Natural killer cell (primary cell): ENCODE measurements around the gene GALNT5. TPM values are rescaled to one million over a fixed set of nuclear protein-coding genes. Genes with fewer than 3 reads are reported as not detected.

Experiments used
- ATAC-seq, 3 donors: fragments of 150-1000 bp in 2 of 3; fragments of 200-7000 bp in 1 of 3; cut with Tn5 transposase; 1 replicate in 1 of 3; 2 replicates in 2 of 3; pipeline ENCODE4 v1.10.0; 2021; ENCODE audit warnings: mild to moderate bottlenecking in 2 of 3, moderate library complexity in 2 of 3
- DNase-seq, 2 donors: peaks; one replicate each; pipeline versions ENCODE4 v3.0.0 to v3.0.0-alpha.2; 2013 to 2021; ENCODE audit warnings: mixed read lengths in 1 of 2
- H3K27ac ChIP-seq: one replicate; pipeline ENCODE4 v1.5.1; 2013; ENCODE audit warnings: mild to moderate bottlenecking, low read length
- H3K27me3 ChIP-seq: one replicate; pipeline ENCODE4 v1.6.1; 2013; ENCODE audit warnings: low read length; ENCODE audit not compliant: control insufficient read depth, insufficient read depth
- H3K36me3 ChIP-seq: one replicate; pipeline ENCODE4 v1.6.1; 2013; ENCODE audit warnings: low read length; ENCODE audit not compliant: control insufficient read depth, insufficient read depth
- H3K4me1 ChIP-seq: one replicate; pipeline ENCODE4 v1.6.1; 2013; ENCODE audit warnings: low read length; ENCODE audit not compliant: control insufficient read depth, insufficient read depth
- H3K4me3 ChIP-seq: one replicate; pipeline ENCODE4 v1.5.1; 2013; ENCODE audit warnings: low read length
- H3K9me3 ChIP-seq: one replicate; pipeline ENCODE4 v1.6.1; 2013; ENCODE audit warnings: low read length; ENCODE audit not compliant: control insufficient read depth, insufficient read depth
- H3K27ac Mint-ChIP-seq, 2 donors: one replicate each; pipeline ENCODE4 v1.8.0; 2022; ENCODE audit warnings: mild to moderate bottlenecking in 2 of 2, mixed read lengths in 2 of 2, moderate library complexity in 1 of 2
- H3K27me3 Mint-ChIP-seq, 2 donors: one replicate each; pipeline ENCODE4 v1.8.0; 2022; ENCODE audit warnings: low read depth in 2 of 2, mixed read lengths in 2 of 2
- H3K36me3 Mint-ChIP-seq: one replicate; pipeline ENCODE4 v1.8.0; 2022; ENCODE audit warnings: mixed read lengths
- H3K4me1 Mint-ChIP-seq, 2 donors: one replicate each; pipeline ENCODE4 v1.8.0; 2022; ENCODE audit warnings: mixed read lengths in 2 of 2
- H3K4me3 Mint-ChIP-seq: one replicate; pipeline ENCODE4 v1.8.0; 2022; ENCODE audit warnings: mild to moderate bottlenecking, moderate library complexity, mixed read lengths
- H3K9me3 Mint-ChIP-seq, 2 donors: one replicate each; pipeline ENCODE4 v1.8.0; 2022; ENCODE audit warnings: mixed read lengths in 2 of 2
- WGBS: methylation state at CpG from one replicate; pipeline ENCODE4 v1.1.7; 2013; ENCODE audit warnings: missing lambda C conversion rate; ENCODE audit not compliant: insufficient coverage; 5-methylcytosine and 5-hydroxymethylcytosine counted together
- intact Hi-C: fragments of 100-400 bp; cut with micrococcal nuclease; formaldehyde crosslinking; loops from one replicate; pipeline ENCODE4 v1.14.2; 2022
- total RNA-seq, 4 donors: library from RNA; stranded (reverse); fragments of 120-200 nt in 1 of 4; gene quantifications; one replicate each; pipeline versions ENCODE4 v1.2.3 to v1.2.4, GENCODE V29; 2013 to 2022
- TF ChIP-seq, protein P1 (sequence below): fragments of 200-600 bp; IDR thresholded peaks from one replicate; pipeline ENCODE4 v1.8.0; 2022; ENCODE audit warnings: antibody characterized with exemption

Gene GALNT5
- total RNA-seq, 3 donors from 2014 or later (not counting 1 experiment from before 2014, with no cell fraction given) = not detected

DNA sequence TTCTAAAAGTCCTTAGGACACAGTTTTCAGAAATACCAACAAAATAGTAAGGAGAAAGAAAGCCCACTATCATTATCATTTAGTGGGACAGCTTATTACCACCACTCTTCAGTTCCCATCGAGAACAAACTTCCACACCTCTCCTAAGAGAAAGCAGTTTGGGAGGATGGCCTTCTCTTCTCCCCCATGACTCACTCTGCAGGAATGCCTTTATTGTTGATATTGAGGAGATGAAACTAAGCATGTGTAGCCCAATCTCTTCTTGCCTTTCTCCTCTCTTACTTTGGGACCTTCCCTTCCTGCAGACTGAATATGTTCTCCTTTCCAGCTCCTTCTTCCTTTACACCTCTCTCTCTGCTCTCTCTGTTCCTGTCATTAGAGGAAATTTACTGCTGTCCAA, 98.1 kb downstream of the GALNT5 start:
- H3K9me3 ChIP-seq = no peaks in the 10 kb centered on the region
- intact Hi-C loops = no loop called here
- no peaks in the 10 kb centered on the region for H3K27me3 ChIP-seq
- Mint-ChIP-seq H3K4me3 (no peak overlapping the region), H3K36me3 (no peaks in the 10 kb centered on the region), H3K4me1 (peaks cover 20 to 29% of the 10 kb centered on the region in 2 donors), H3K9me3 (peaks cover 0 to 2% of the 10 kb centered on the region in 2 donors), H3K27me3 (no peaks in the 10 kb centered on the region), H3K27ac (no peak overlapping the region)
- ATAC-seq = no peak
- WGBS = no CpG with 5 or more reads among the region's 1 CpG
- H3K27ac ChIP-seq = no peak overlapping the region
- H3K4me1 ChIP-seq = no peaks in the 10 kb centered on the region
- TF ChIP-seq, protein P1, sequence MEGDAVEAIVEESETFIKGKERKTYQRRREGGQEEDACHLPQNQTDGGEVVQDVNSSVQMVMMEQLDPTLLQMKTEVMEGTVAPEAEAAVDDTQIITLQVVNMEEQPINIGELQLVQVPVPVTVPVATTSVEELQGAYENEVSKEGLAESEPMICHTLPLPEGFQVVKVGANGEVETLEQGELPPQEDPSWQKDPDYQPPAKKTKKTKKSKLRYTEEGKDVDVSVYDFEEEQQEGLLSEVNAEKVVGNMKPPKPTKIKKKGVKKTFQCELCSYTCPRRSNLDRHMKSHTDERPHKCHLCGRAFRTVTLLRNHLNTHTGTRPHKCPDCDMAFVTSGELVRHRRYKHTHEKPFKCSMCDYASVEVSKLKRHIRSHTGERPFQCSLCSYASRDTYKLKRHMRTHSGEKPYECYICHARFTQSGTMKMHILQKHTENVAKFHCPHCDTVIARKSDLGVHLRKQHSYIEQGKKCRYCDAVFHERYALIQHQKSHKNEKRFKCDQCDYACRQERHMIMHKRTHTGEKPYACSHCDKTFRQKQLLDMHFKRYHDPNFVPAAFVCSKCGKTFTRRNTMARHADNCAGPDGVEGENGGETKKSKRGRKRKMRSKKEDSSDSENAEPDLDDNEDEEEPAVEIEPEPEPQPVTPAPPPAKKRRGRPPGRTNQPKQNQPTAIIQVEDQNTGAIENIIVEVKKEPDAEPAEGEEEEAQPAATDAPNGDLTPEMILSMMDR = no peak
- DNase-seq = no peak
- no peaks in the 10 kb centered on the region for H3K36me3 ChIP-seq
- H3K4me3 ChIP-seq = no peak overlapping the region

DNA sequence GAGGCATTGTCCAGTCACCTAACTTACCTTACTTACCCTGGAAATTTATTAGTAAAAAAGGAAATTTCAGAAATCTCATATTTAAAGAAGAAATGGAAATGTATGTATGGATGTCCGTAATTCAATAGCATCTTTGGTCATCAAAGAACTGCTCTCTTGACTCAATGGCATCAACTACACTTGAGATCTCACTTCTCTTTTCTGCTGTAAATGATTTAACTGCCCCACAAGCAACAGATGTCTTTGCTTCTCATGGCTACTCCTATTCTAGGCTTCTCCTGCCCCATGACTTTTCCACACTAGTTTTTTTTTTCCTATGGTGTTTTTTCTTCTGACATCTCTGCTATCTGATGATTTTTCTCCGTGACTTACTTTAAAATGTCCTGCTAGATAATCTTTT, 102.1 kb downstream of the GALNT5 start:
- Histone ChIP-seq H3K4me3 (no peak overlapping the region), H3K9me3 (peaks cover 8% of the 10 kb centered on the region), H3K27ac (no peak overlapping the region), H3K27me3 (no peaks in the 10 kb centered on the region), H3K4me1 (peaks cover 4% of the 10 kb centered on the region), H3K36me3 (no peaks in the 10 kb centered on the region)
- Mint-ChIP-seq H3K9me3 (peaks cover 4 to 10% of the 10 kb centered on the region in 2 donors), H3K36me3 (peaks cover 9% of the 10 kb centered on the region), H3K27ac (no peak overlapping the region), H3K4me1 (peaks cover 32 to 47% of the 10 kb centered on the region in 2 donors), H3K27me3 (no peaks in the 10 kb centered on the region), H3K4me3 (no peak overlapping the region)
- TF ChIP-seq, protein P1 = no peak
- WGBS = 100% methylated on average over 1 of the region's 2 CpGs
- no peak for ATAC-seq
- DNase-seq = no peak
- intact Hi-C loops = no loop called here

DNA sequence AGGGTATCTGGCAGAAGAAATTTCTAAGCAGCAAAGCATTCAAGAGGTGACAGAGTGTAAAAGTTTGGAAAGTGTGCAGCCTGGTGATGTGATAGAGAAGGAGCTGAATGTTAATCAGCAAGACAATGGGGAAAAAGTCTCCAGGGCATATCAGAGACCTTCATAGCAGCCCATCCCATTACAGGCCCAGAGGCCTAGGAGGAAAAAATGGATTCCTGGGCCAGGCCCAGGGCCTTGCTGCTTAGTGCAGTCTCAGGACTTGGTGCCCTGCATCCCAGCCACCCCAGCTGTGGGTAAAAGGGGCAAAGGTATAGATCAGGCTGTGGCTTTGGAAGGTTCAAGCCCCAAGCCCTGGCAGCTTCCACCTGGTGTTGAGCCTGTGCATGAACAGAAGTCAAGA, 104.0 kb downstream of the GALNT5 start:
- Histone ChIP-seq H3K4me1 (peaks cover 4% of the 10 kb centered on the region), H3K9me3 (peaks cover 8% of the 10 kb centered on the region), H3K27me3 (no peaks in the 10 kb centered on the region), H3K4me3 (no peak overlapping the region), H3K36me3 (no peaks in the 10 kb centered on the region), H3K27ac (no peak overlapping the region)
- no peak overlapping the region for H3K27ac Mint-ChIP-seq
- peaks cover 36 to 43% of the 10 kb centered on the region in 2 donors for H3K4me1 Mint-ChIP-seq
- ATAC-seq (no peak), DNase-seq (no peak)
- H3K4me3 Mint-ChIP-seq = no peak overlapping the region
- H3K36me3 Mint-ChIP-seq = peaks cover 13% of the 10 kb centered on the region
- H3K9me3 Mint-ChIP-seq = peaks cover 4 to 10% of the 10 kb centered on the region in 2 donors
- intact Hi-C loops = no loop called here
- H3K27me3 Mint-ChIP-seq = no peaks in the 10 kb centered on the region
- TF ChIP-seq, protein P1 = no peak

DNA sequence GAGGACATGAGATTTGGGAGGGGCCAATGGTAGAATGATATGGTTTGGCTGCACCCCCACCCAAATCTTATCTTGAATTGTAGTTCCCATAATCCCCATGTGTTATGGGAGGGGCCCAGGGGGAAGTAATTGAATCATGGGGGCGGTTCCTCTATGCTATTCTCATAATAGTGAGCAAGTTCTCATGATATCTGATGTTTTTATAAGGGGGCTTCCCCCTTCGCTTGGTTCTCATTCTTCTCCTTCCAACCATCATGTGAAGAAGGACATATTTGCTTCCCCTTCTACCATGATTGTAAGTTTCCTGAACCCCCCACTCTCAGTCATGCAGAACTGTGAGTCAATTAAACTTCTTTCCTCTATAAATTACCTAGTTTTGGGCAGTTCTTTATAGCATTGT, 105.1 kb downstream of the GALNT5 start:
- Histone ChIP-seq H3K9me3 (peaks cover 8% of the 10 kb centered on the region), H3K4me1 (peaks cover 4% of the 10 kb centered on the region), H3K4me3 (no peak overlapping the region), H3K36me3 (no peaks in the 10 kb centered on the region), H3K27ac (no peak overlapping the region), H3K27me3 (no peaks in the 10 kb centered on the region)
- Mint-ChIP-seq H3K27me3 (no peaks in the 10 kb centered on the region), H3K4me1 (peaks cover 37% of the 10 kb centered on the region in 2 donors), H3K36me3 (peaks cover 15% of the 10 kb centered on the region), H3K9me3 (peaks cover 4 to 10% of the 10 kb centered on the region in 2 donors), H3K27ac (no peak overlapping the region), H3K4me3 (peak overlapping the region; percentile 22)
- WGBS = 80% methylated on average over 1 of the region's 2 CpGs
- no peak for DNase-seq
- TF ChIP-seq, protein P1 = no peak
- intact Hi-C loops = no loop called here
- ATAC-seq = no peak
